Loucy (cell line): ENCODE data around the gene AMOTL1.

Experiments used
- H2AFZ ChIP-seq: fragments of 200-600 bp; sonication (generic); 2 replicates; pipeline ENCODE4 v1.6.0; 2016; ENCODE audit warnings: antibody characterized with exemption, mild to moderate bottlenecking, low read length, moderate library complexity
- H3F3A ChIP-seq: fragments of 200-600 bp; 2 replicates; pipeline ENCODE4 v1.6.0; 2016; ENCODE audit warnings: antibody characterized with exemption, low read depth, mild to moderate bottlenecking
- H3K27me3 ChIP-seq: fragments of 200-600 bp; sonication (generic); 2 replicates; pipeline ENCODE4 v1.6.1; 2014; ENCODE audit warnings: low read length, mild to moderate bottlenecking; ENCODE audit not compliant: insufficient read depth, poor library complexity, severe bottlenecking
- H3K36me3 ChIP-seq: fragments of 200-600 bp; sonication (generic); 2 replicates; pipeline ENCODE4 v1.6.1; 2016; ENCODE audit warnings: low read length; ENCODE audit not compliant: insufficient read depth
- H3K4me1 ChIP-seq: fragments of 200-600 bp; sonication (generic); 2 replicates; pipeline ENCODE4 v1.5.1; 2014; ENCODE audit warnings: low read length, mild to moderate bottlenecking; ENCODE audit not compliant: insufficient read depth, poor library complexity, severe bottlenecking
- H3K4me2 ChIP-seq: fragments of 200-600 bp; sonication (generic); 2 replicates; pipeline ENCODE4 v1.6.0; 2014; ENCODE audit warnings: antibody characterized with exemption, low read length, low read depth, mild to moderate bottlenecking; ENCODE audit not compliant: poor library complexity, severe bottlenecking
- H3K4me3 ChIP-seq: fragments of 200-600 bp; sonication (generic); 2 replicates; pipeline ENCODE4 v1.5.1; 2014; ENCODE audit warnings: low read length, mild to moderate bottlenecking, mixed read lengths; ENCODE audit not compliant: poor library complexity, severe bottlenecking
- H3K79me2 ChIP-seq: fragments of 200-600 bp; sonication (generic); 2 replicates; pipeline ENCODE4 v1.6.1; 2014; ENCODE audit warnings: low read length; ENCODE audit not compliant: insufficient read depth
- H3K9ac ChIP-seq: fragments of 200-600 bp; sonication (generic); 2 replicates; pipeline ENCODE4 v1.6.0; 2014; ENCODE audit warnings: mild to moderate bottlenecking, low read depth, low read length, moderate library complexity; ENCODE audit not compliant: poor library complexity, severe bottlenecking
- H3K9me2 ChIP-seq: fragments of 200-600 bp; sonication (generic); replicated peaks from 2 replicates; pipeline ENCODE4 v1.6.1; 2016; ENCODE audit warnings: low read depth, low read length, mixed read lengths
- H3K9me3 ChIP-seq: fragments of 200-600 bp; sonication (generic); 2 replicates; pipeline ENCODE4 v1.6.1; 2014; ENCODE audit warnings: mild to moderate bottlenecking, antibody characterized with exemption, low read length, low read depth; ENCODE audit not compliant: insufficient read depth
- H4K20me1 ChIP-seq: fragments of 200-600 bp; sonication (generic); 2 replicates; pipeline ENCODE4 v1.6.0; 2014; ENCODE audit warnings: antibody characterized with exemption, low read length, mild to moderate bottlenecking; ENCODE audit not compliant: insufficient read depth, poor library complexity, severe bottlenecking
- CTCF ChIP-seq: fragments of 200-600 bp; sonication (generic); conservative IDR thresholded peaks from 2 replicates; pipeline ENCODE4 v1.5.1; 2014; ENCODE audit warnings: mild to moderate bottlenecking, antibody characterized with exemption, low read length
- EZH2phosphoT487 ChIP-seq: fragments of 200-600 bp; IDR thresholded peaks from 2 replicates; pipeline ENCODE4 v1.6.1; 2018; ENCODE audit warnings: antibody characterized with exemption, mild to moderate bottlenecking, moderate library complexity, borderline replicate concordance

Gene AMOTL1

DNA sequence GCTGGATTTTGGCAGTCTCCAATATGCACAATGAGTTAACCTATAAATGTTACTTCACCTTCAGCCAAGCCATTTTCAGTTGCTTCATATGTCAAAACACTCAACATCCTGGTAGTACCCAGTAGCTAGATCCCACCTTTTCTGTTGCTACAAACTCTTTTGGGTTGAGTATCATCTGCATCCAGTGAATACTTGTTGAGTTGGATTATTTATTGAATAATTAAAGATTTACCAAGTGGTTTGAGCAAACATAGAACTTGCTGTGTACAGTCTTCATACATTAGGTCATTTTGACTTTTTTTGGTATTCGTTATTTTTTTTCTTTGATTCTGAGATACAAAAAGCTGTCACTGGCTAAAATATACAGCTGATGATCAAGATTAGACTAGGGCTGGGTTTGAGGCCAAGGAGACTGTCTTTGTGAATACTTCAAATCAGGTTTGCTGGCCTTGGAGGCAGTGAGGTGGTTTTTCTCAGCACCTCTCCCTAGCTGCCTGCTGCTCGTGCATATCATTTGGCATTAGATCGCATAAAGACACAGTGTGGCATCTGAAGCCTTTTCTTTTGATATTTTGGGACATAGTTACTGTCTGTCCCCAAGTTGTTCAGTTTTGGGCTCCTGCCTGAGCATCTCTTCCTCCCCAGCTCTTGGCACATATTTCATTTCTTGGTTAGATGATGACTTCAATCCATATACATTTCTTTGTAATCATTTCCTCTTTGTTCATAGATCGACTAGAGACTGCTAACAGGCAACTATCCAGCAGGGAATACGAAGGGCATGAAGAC is 62.8 kb downstream of the AMOTL1 start:
- Histone ChIP-seq H4K20me1 (no peaks in the 10 kb centered on the region), H3K9ac (no peak overlapping the region), H3K4me1 (no peaks in the 10 kb centered on the region), H3K79me2 (no peaks in the 10 kb centered on the region), H2AFZ (no peak overlapping the region), H3K9me3 (no peaks in the 10 kb centered on the region), H3F3A (no peaks in the 10 kb centered on the region), H3K36me3 (peaks cover 92% of the 10 kb centered on the region), H3K4me2 (no peak overlapping the region), H3K4me3 (no peak overlapping the region), H3K27me3 (no peaks in the 10 kb centered on the region), H3K9me2 (no peaks in the 10 kb centered on the region)
- TF ChIP-seq EZH2phosphoT487: no peak
- no peak for TF ChIP-seq CTCF

DNA sequence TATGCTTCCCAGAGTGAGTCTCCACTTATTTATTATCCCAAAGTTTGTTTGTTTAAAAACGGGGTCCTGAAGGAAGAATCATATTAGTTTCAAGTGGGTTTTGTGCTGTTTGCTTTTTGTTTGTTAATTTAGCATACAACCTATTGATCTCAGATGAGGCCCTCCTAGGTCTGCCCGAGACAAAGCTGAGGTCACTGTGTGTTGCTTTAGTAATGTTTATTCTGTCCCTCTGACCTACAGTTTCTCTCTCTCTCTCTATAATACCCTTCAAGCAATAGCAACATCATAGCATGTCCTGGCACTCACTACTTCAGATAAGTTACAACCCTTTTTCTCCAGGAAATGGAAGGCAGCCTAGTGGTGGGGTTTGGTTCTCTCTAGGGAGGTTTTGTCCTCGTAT is 63.4 kb downstream of the AMOTL1 start:
- Histone ChIP-seq H4K20me1 (no peaks in the 10 kb centered on the region), H3K9me3 (no peaks in the 10 kb centered on the region), H3K9ac (no peak overlapping the region), H3K79me2 (no peaks in the 10 kb centered on the region), H3F3A (no peaks in the 10 kb centered on the region), H3K9me2 (no peaks in the 10 kb centered on the region), H3K36me3 (peaks cover 92% of the 10 kb centered on the region), H3K4me1 (no peaks in the 10 kb centered on the region), H3K27me3 (no peaks in the 10 kb centered on the region), H3K4me2 (no peak overlapping the region), H2AFZ (no peak overlapping the region), H3K4me3 (no peak overlapping the region)
- TF ChIP-seq EZH2phosphoT487 (no peak), CTCF (no peak)

DNA sequence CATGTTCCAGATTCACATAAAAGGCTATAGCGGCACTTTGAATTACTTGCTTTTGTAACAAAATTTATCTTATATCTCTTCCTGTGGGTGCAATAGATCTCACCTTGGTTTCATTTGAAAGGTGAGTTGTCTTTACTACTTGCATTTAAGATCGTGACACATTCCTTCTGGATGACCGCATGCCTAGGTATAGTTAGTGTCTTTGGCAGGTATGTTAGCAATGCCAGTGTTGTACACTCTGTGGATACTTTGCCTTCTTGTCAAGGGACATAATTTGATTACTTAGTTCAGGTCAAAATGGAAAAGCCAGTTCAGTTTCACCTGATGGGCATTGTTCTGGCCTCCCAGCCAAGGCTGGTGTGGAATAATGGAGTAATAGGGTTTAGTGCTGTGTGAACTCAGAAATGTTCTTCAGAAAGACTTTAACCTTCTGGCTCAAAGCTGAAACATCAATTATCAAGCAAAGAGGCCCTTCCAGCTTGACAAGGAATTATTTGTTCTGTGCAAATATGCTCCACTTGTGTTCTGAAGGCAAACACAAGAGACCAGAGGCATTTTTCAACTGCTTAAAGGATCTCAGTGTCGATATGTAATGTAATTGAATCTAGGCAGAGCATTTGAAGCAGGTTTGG is 64.6 kb downstream of the AMOTL1 start:
- no peak overlapping the region for H3K9ac ChIP-seq
- peaks cover 9% of the 10 kb centered on the region for H3K4me1 ChIP-seq
- TF ChIP-seq EZH2phosphoT487: no peak
- TF ChIP-seq CTCF: no peak
- H3K9me3 ChIP-seq: no peaks in the 10 kb centered on the region
- H3K4me3 ChIP-seq: no peak overlapping the region
- H3K9me2 ChIP-seq: no peaks in the 10 kb centered on the region
- no peaks in the 10 kb centered on the region for H3K27me3 ChIP-seq
- no peak overlapping the region for H2AFZ ChIP-seq
- no peaks in the 10 kb centered on the region for H3K79me2 ChIP-seq
- no peaks in the 10 kb centered on the region for H3F3A ChIP-seq
- peaks cover 81% of the 10 kb centered on the region for H3K36me3 ChIP-seq
- H4K20me1 ChIP-seq: peaks cover 4% of the 10 kb centered on the region
- no peak overlapping the region for H3K4me2 ChIP-seq
